GM21515 (cell line): ENCODE measurements around the gene DBF4B.

Experiments
- ATAC-seq: cut with Tn5 transposase; IDR thresholded peaks from one replicate; pipeline ENCODE4 v1.9.1; 2021; ENCODE audit not compliant: unreplicated experiment

The DBF4B gene

GRCh38 chr17:44775838-44776621 lies 67.6 kb downstream of the DBF4B start:
- ATAC-seq, result no peak

GRCh38 chr17:44776628-44777393 lies 68.3 kb downstream of the DBF4B start:
- no peak for ATAC-seq

- ATAC-seq, result no peak
These were observed 69.2 kb downstream of the DBF4B start for GRCh38 chr17:44777394-44778348.

GRCh38 chr17:44778656-44779210 lies 70.3 kb downstream of the DBF4B start:
- ATAC-seq, result no peak

GRCh38 chr17:44779211-44780025 lies 71.0 kb downstream of the DBF4B start:
- ATAC-seq, result no peak

GRCh38 chr17:44780161-44780560 lies 71.7 kb downstream of the DBF4B start:
- no peak for ATAC-seq

- ATAC-seq, result no peak
These were observed 72.5 kb downstream of the DBF4B start for GRCh38 chr17:44780845-44781480.

- no peak for ATAC-seq
These were observed 73.3 kb downstream of the DBF4B start for GRCh38 chr17:44781551-44782325.

GRCh38 chr17:44782326-44782850 lies 73.9 kb downstream of the DBF4B start:
- ATAC-seq, result no peak

GRCh38 chr17:44785921-44786320 lies 77.5 kb downstream of the DBF4B start:
- no peak for ATAC-seq

- no peak for ATAC-seq
These were observed 78.2 kb downstream of the DBF4B start for GRCh38 chr17:44786551-44787081.

- ATAC-seq, result no peak
These were observed 78.9 kb downstream of the DBF4B start for GRCh38 chr17:44787271-44787940.

- ATAC-seq, result no peak
These were observed 79.7 kb downstream of the DBF4B start for GRCh38 chr17:44788139-44788538.

GRCh38 chr17:44792276-44792675 lies 83.8 kb downstream of the DBF4B start:
- no peak for ATAC-seq

- ATAC-seq, result no peak
These were observed 85.7 kb downstream of the DBF4B start for GRCh38 chr17:44793885-44794842.

- ATAC-seq, result no peak
These were observed 86.5 kb downstream of the DBF4B start for GRCh38 chr17:44794851-44795413.
